Measurements from ENCODE around the gene CA11.

DNA sequence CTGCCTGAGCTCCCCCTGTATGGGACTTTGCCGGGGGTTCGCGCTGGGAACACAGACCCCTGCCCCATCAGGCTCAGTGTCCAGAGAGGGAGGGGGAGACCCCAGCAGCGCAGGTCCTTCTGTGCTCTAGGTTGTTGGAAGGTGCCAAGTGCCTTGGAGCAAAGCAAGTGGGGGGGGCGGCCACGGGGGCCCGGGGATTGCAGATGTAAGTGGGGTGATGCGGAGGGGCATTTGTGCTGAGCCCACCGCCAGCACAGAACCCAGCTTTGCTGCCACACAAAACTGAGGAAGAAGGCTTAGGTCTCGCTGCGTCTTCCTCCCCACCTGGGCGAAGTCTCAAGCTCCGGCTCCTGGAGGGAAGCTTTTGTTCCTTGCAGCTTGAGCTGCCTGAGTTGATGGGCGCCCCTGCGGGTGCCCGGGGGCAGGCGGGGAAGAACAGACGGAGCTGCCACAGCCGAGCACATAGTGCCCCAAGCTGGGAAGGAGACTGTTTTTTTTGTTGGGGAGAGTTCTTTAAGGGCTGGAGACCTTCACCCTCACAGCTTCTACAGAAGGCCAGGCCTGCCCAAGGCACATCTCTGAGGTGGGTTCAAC is 28.3 kb upstream of the CA11 start:
- TF ChIP-seq, protein P1, sequence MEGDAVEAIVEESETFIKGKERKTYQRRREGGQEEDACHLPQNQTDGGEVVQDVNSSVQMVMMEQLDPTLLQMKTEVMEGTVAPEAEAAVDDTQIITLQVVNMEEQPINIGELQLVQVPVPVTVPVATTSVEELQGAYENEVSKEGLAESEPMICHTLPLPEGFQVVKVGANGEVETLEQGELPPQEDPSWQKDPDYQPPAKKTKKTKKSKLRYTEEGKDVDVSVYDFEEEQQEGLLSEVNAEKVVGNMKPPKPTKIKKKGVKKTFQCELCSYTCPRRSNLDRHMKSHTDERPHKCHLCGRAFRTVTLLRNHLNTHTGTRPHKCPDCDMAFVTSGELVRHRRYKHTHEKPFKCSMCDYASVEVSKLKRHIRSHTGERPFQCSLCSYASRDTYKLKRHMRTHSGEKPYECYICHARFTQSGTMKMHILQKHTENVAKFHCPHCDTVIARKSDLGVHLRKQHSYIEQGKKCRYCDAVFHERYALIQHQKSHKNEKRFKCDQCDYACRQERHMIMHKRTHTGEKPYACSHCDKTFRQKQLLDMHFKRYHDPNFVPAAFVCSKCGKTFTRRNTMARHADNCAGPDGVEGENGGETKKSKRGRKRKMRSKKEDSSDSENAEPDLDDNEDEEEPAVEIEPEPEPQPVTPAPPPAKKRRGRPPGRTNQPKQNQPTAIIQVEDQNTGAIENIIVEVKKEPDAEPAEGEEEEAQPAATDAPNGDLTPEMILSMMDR (IDR thresholded peaks at IDR 0.05; ENCODE audit: low read length) = no peak
- no peak for TF ChIP-seq EZH2 (optimal IDR thresholded peaks at IDR 0.05; ENCODE audit: low read depth, low read length)
- no peak for TF ChIP-seq EZH2phosphoT487 (IDR thresholded peaks at IDR 0.05; ENCODE audit: low read length)
